Sigmoid colon (tissue), 4 donors: ENCODE measurements around the gene NQO2.

ENCODE experiments used
- POLR2A ChIP-seq, 2 donors: fragments of 450-650 bp; IDR thresholded peaks; one replicate each; pipeline ENCODE4 v1.6.1; 2016; ENCODE audit warnings: antibody characterized with exemption in 2 of 2, mild to moderate bottlenecking in 2 of 2, moderate library complexity in 2 of 2
- POLR2AphosphoS5 ChIP-seq, 4 donors: sonication (generic); formaldehyde crosslinking; IDR thresholded peaks; one replicate each; pipeline ENCODE4 v1.6.1; 2017; ENCODE audit warnings: antibody characterized with exemption in 4 of 4
- TF ChIP-seq, protein P1 (sequence below), 4 experiments: fragments of 450-650 bp in 3 of 4; fragments of 200-600 bp in 1 of 4; IDR thresholded peaks; one replicate each; pipeline ENCODE4 v1.5.1; 2016 to 2019; ENCODE audit warnings: antibody characterized with exemption in 4 of 4, mild to moderate bottlenecking in 3 of 4, moderate library complexity in 2 of 4

DNA sequence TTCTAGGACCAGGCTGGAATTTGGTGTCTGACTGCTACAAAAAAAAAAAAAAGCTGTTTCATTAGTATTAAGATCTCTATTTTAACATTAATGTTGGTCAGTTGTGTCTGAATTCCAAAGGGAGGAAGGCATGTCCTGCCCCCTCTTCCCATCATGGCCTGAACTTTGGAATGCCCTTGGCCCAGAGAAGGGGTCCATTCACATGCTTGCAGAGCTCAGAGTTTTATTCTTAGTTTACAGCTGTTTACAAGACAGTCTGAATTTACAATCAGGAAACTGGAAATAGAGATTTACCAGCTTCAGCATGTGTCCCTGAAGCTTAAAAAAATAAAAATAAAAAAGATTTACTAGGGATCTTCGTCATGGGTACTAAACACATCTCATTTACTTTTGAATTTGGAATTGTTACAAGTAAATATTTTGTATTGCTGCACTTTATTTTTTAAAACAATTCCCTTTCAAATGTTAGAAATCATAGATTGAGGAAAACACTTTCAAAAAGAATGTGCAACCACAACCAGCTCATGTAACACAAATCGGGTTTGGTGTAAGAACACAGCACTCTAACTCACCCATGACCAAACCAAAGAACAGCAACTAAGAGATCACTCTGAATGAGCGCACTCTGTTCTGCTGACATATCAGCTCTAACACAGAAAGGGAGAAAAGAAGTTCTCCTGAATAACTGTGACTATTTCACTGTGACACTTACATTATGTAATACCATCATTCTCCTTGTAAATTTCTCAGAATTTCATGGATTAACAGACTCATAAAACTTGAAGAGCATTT is 21.7 kb upstream of the NQO2 start:
- TF ChIP-seq, protein P1, sequence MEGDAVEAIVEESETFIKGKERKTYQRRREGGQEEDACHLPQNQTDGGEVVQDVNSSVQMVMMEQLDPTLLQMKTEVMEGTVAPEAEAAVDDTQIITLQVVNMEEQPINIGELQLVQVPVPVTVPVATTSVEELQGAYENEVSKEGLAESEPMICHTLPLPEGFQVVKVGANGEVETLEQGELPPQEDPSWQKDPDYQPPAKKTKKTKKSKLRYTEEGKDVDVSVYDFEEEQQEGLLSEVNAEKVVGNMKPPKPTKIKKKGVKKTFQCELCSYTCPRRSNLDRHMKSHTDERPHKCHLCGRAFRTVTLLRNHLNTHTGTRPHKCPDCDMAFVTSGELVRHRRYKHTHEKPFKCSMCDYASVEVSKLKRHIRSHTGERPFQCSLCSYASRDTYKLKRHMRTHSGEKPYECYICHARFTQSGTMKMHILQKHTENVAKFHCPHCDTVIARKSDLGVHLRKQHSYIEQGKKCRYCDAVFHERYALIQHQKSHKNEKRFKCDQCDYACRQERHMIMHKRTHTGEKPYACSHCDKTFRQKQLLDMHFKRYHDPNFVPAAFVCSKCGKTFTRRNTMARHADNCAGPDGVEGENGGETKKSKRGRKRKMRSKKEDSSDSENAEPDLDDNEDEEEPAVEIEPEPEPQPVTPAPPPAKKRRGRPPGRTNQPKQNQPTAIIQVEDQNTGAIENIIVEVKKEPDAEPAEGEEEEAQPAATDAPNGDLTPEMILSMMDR (IDR thresholded peaks at IDR 0.05) = no peak
- TF ChIP-seq POLR2A (IDR thresholded peaks at IDR 0.05) (no peak), POLR2AphosphoS5 (IDR thresholded peaks at IDR 0.05) (no peak)
